HT-29 (cell line): Measurements from ENCODE around the gene SLC9C1. TPM values are rescaled to one million over a fixed set of nuclear protein-coding genes. Genes with fewer than 3 reads are reported as not detected.

Experiments used
- DNase-seq: peaks from one replicate; pipeline ENCODE4 v3.0.0-alpha.2; 2015; ENCODE audit warnings: low spot score
- small RNA-seq: library from RNA; depleted of rRNA; stranded (forward); fragments of <200 nt; gene quantifications from one replicate; pipeline ENCODE3, GENCODE V24; 2014
- total RNA-seq: library from RNA; depleted of rRNA; stranded (reverse); fragments of >200 nt; shearing (Covaris generic); gene quantifications from 2 replicates; pipeline ENCODE4 v1.2.3, GENCODE V29; 2014; rRNA removed

SLC9C1 gene
- total RNA-seq, 1 experiment from 2014 or later, result not detected

GRCh38 chr3:112114576-112115160 is 179.3 kb downstream of the SLC9C1 start:
- DNase-seq, result no peak

- DNase-seq, result peak; percentile 91
These were observed 182.1 kb downstream of the SLC9C1 start for GRCh38 chr3:112111785-112112402.

- no peak for DNase-seq
These were observed 184.7 kb downstream of the SLC9C1 start for GRCh38 chr3:112109322-112109721.

- DNase-seq, result no peak
These were observed 189.2 kb downstream of the SLC9C1 start for GRCh38 chr3:112104774-112105173.

- DNase-seq, result no peak
These were observed 192.1 kb downstream of the SLC9C1 start for GRCh38 chr3:112101916-112102315.

DNA sequence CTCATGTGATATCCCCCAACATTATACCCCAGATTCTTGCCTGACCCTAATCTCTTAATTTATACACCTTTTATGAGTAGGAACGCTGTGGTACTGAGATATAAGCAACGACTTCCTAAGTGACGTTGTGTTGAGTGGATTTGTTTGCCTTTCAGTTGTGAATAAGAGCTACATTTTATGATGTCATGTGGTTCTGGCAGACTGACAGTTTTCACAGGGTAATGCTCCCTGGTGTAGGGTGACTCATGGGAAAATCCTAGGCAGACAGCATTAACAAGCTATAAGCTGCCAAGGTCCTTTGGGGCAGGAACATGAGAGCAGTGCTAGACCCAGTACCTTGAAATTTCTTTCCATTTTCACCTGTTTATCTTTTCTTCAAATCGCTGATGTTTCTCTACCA is 196.6 kb downstream of the SLC9C1 start:
- peak; percentile 97 for DNase-seq

DNA sequence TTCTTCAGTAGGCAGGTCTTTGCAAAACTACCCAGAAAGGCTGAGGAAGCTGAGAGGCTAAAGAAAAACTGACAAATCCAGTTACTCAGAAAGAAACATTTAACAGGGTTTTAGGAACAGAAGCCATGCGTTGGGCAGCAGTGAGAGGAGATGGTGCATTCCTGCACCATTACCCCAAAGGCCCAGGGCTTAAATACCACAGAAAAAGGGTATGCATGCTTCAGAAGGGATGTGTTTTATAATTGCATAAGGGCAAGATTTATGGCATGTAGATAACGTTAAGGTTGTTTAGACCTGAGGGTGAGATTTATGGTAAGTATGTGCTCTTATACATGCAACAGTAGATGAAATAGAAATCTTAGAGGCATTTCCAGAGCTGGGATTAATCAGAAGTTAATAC is 197.8 kb downstream of the SLC9C1 start:
- no peak for DNase-seq

- no peak for DNase-seq
These were observed 198.3 kb downstream of the SLC9C1 start for GRCh38 chr3:112095731-112096130.

DNA sequence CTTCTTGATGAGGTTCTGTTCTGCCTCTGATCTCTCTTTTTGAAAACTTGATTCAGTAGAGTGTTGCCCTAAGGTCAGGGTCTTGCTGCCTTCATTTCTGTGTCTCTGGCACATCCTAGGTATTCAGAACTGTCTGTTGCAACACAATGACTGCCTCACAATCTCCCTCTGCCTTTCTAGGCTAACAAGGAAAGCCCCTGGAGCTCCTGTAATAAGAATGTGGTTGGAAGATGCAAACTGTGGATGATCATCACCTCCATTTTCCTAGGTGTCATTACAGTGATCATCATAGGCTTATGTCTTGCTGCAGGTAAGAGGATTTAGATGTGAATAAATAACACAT is 200.9 kb downstream of the SLC9C1 start:
- no peak for DNase-seq

- DNase-seq, result no peak
These were observed 201.4 kb downstream of the SLC9C1 start for GRCh38 chr3:112092496-112093179.

- peak; percentile 80 for DNase-seq
These were observed 203.0 kb downstream of the SLC9C1 start for GRCh38 chr3:112090887-112091586.

Small RNA genes lying within 50 kb of the gene (small RNA-seq; reads per million reads assigned to genes)
- gene MIR567, result not detected

Other genes starting within 250 kb of the SLC9C1 start
- gene C3orf52, start 207.8 kb downstream of the SLC9C1 start, total RNA-seq, result 14.5 and 17.5 TPM in 2 replicates
- gene GCSAM, start 161.0 kb downstream of the SLC9C1 start, total RNA-seq, result not detected in 2 replicates
- gene CD200, start 38.9 kb upstream of the SLC9C1 start, total RNA-seq, result 0.39 and 0.71 TPM in 2 replicates
- gene BTLA, start 205.3 kb upstream of the SLC9C1 start, total RNA-seq, result not detected in 2 replicates